ENCODE data around the gene PLXNB2.

DNA sequence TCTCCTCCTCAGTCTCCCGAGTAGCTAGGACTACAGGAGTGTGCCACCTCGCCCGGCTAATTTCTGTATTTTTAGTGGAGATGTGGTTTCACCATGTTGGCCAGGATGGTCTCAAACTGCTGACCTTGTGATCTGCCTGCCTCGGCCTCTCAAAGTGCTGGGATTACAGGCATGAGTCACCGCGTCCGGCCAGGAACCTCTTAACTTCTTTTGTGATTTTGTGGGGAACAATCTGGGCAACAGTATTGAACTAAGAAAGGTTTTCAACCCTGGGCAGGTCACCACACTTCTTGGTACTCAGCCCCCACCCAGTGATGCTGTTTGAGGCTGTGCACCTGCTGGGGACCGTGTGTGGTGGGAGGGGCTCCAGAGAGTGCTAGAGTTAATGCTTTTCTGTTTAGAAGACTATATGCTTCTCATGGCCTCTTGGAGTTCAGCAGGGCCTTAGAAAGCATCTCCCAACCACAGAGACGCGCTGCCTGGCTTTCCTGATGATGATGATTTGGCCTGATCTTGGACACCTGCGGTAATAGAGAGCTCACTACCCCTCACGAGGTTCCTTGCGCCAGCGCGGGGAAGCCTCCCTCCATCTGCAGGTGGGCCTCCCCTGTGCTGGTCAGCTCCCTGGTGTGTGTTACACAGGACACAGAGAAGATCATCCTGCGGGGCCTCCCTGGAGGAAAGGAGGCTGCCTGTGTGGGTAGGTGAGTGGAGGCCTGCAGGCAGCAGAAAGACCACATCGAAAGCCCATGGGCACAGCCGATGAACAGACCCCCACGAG lies 18.2 kb upstream of the PLXNB2 start:
- TF ChIP-seq ZNF670 (tag by site-specific recombination; IDR thresholded peaks at IDR 0.05; ENCODE audit: low read depth) (no peak), TCF7L2 (IDR thresholded peaks at IDR 0.05; ENCODE audit: borderline replicate concordance, low read depth, low read length) (no peak), ZFP37 (tag by site-specific recombination; IDR thresholded peaks at IDR 0.05) (no peak), SP2 (tag by site-specific recombination; IDR thresholded peaks at IDR 0.05) (no peak), ZNF146 (tag by site-specific recombination; IDR thresholded peaks at IDR 0.05) (no peak), ZNF302 (tag by site-specific recombination; IDR thresholded peaks at IDR 0.05; ENCODE audit: low read depth) (no peak), ZNF18 (tag by site-specific recombination; IDR thresholded peaks at IDR 0.05) (no peak), ZBTB11 (tag by site-specific recombination; conservative IDR thresholded peaks at IDR 0.05; ENCODE audit: low read depth) (no peak), ZNF521 (tag by site-specific recombination; IDR thresholded peaks at IDR 0.05) (no peak), ZNF777 (tag by site-specific recombination; IDR thresholded peaks at IDR 0.05; ENCODE audit: borderline replicate concordance) (no peak)
- TF ChIP-seq, protein P1, sequence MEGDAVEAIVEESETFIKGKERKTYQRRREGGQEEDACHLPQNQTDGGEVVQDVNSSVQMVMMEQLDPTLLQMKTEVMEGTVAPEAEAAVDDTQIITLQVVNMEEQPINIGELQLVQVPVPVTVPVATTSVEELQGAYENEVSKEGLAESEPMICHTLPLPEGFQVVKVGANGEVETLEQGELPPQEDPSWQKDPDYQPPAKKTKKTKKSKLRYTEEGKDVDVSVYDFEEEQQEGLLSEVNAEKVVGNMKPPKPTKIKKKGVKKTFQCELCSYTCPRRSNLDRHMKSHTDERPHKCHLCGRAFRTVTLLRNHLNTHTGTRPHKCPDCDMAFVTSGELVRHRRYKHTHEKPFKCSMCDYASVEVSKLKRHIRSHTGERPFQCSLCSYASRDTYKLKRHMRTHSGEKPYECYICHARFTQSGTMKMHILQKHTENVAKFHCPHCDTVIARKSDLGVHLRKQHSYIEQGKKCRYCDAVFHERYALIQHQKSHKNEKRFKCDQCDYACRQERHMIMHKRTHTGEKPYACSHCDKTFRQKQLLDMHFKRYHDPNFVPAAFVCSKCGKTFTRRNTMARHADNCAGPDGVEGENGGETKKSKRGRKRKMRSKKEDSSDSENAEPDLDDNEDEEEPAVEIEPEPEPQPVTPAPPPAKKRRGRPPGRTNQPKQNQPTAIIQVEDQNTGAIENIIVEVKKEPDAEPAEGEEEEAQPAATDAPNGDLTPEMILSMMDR (tag by site-specific recombination; IDR thresholded peaks at IDR 0.05): no peak

All from HEK293 (cell line).